PC-9 (cell line): ENCODE measurements around the gene CLDN5. TPM values are rescaled to one million over a fixed set of nuclear protein-coding genes. Genes with fewer than 3 reads are reported as not detected.

Experiments
- BruUV-seq: library from RNA; stranded (reverse); fragments of 400-500 nt; replicated peaks from 2 replicates; lab custom pipeline; 2021; lab: Mats Ljungman, UMichigan
- CTCF ChIA-PET: fragments of 300-600 bp; sonication (Branson Sonifier 250); formaldehyde crosslinking; loops from one replicate; lab custom pipeline; 2022; ENCODE audit warnings: antibody characterized with exemption; lab: Charles Lee
- POLR2A ChIA-PET: fragments of 300-600 bp; sonication (Branson Sonifier 250); formaldehyde crosslinking; loops from one replicate; lab custom pipeline; 2022; ENCODE audit warnings: antibody characterized with exemption; ENCODE audit not compliant: unreplicated experiment; lab: Charles Lee
- DNase-seq, 2 experiments: peaks; one replicate each; pipeline versions ENCODE4 v3.0.0 to v3.0.0-alpha.2; 2015 to 2022; ENCODE audit warnings: mixed read lengths in 1 of 2
- H2AFZ ChIP-seq: fragments of 200-600 bp; sonication (generic); 2 replicates; pipeline ENCODE4 v1.8.1; 2017; ENCODE audit warnings: antibody characterized with exemption
- H3F3A ChIP-seq: fragments of 200-600 bp; sonication (generic); 2 replicates; pipeline ENCODE4 v1.8.1; 2017; ENCODE audit warnings: antibody characterized with exemption, mild to moderate bottlenecking, low read depth; ENCODE audit not compliant: insufficient read depth
- H3K27ac ChIP-seq: fragments of 200-600 bp; sonication (generic); 2 replicates; pipeline ENCODE4 v1.6.1; 2016; ENCODE audit warnings: mixed run types
- H3K27me3 ChIP-seq: fragments of 200-600 bp; sonication (generic); 2 replicates; pipeline ENCODE4 v1.6.1; 2016; ENCODE audit warnings: low read depth, mixed run types; ENCODE audit not compliant: insufficient read depth
- H3K36me3 ChIP-seq: fragments of 200-600 bp; sonication (generic); 2 replicates; pipeline ENCODE4 v1.6.1; 2016; ENCODE audit warnings: low read depth, mixed run types
- H3K4me1 ChIP-seq: fragments of 200-600 bp; sonication (generic); replicated peaks from 2 replicates; pipeline ENCODE4 v1.6.1; 2016; ENCODE audit warnings: mixed run types; ENCODE audit not compliant: insufficient read depth
- H3K4me2 ChIP-seq: fragments of 200-600 bp; sonication (generic); 2 replicates; pipeline ENCODE4 v1.6.1; 2017; ENCODE audit warnings: mixed run types
- H3K4me3 ChIP-seq: fragments of 200-600 bp; sonication (generic); 2 replicates; pipeline ENCODE4 v1.6.1; 2016; ENCODE audit warnings: mixed run types
- H3K79me2 ChIP-seq: fragments of 200-600 bp; sonication (generic); 2 replicates; pipeline ENCODE4 v1.6.1; 2017; ENCODE audit warnings: low read depth, mixed run types
- H3K9me2 ChIP-seq: fragments of 200-600 bp; sonication (generic); 2 replicates; pipeline ENCODE4 v1.8.1; 2017; ENCODE audit warnings: mild to moderate bottlenecking; ENCODE audit not compliant: insufficient read depth
- H3K9me3 ChIP-seq: fragments of 200-600 bp; sonication (generic); 2 replicates; pipeline ENCODE4 v1.8.1; 2016; ENCODE audit warnings: low read depth; ENCODE audit not compliant: insufficient read depth
- H4K20me1 ChIP-seq: fragments of 200-600 bp; sonication (generic); 2 replicates; pipeline ENCODE4 v1.8.1; 2017; ENCODE audit not compliant: insufficient read depth
- CTCF ChIP-seq: fragments of 200-600 bp; sonication (generic); conservative IDR thresholded peaks from 2 replicates; pipeline ENCODE4 v1.6.1; 2017; ENCODE audit warnings: mixed run types, antibody characterized with exemption, mild to moderate bottlenecking, moderate library complexity
- EZH2 ChIP-seq: fragments of 200-600 bp; sonication (generic); IDR thresholded peaks from 2 replicates; pipeline ENCODE4 v1.8.0; 2017; ENCODE audit warnings: antibody characterized with exemption, low read depth
- intact Hi-C: fragments of 100-400 bp; cut with micrococcal nuclease; formaldehyde crosslinking; loops from one replicate; pipeline ENCODE4 v1.10.0; 2022; ENCODE audit not compliant: unreplicated experiment
- total RNA-seq: library from RNA; stranded (reverse); gene quantifications from 2 replicates; pipeline ENCODE4 v1.2.3, GENCODE V29; 2021

CLDN5 gene
- total RNA-seq, 1 experiment from 2014 or later = not detected

DNA sequence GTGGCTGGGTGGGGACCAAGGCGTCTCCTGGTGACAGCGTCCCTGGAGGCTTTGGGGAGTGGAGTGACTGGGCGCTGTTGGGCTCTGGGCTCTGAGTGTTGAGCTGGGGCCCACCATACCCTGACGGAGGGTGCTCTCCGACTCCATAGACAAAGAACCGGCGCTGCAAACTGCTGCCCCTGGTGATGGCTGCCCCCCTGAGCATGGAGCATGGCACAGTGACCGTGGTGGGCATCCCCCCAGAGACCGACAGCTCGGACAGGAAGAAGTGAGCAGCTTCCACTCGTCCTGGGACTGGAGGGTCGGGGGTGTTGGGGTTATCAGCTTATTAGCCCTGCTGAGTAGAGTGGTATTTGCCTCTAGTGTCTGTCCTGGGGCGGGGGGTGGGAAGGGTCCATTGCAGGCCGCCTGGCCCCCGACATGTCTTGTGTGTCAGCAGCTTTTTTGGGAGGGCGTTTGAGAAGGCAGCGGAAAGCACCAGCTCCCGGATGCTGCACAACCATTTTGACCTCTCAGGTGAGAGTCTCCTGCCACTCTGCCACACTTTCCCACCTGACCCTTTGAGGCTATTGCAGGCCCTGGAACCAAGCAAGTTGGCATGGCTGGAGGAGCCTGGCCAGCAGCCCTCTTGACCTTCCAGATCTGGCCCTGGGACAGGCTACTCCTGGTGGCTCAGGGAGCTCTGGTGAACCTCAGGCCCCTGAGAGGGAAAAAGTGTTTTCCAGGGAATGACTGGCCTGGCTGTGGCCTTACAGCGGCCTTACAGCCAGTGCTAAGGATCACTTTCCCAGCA, 7.6 kb downstream of the CLDN5 start:
- intact Hi-C loops = no loop called here
- H3K36me3 ChIP-seq = no peaks in the 10 kb centered on the region
- H3K27ac ChIP-seq = no peak overlapping the region
- no peak overlapping the region for H3K4me2 ChIP-seq
- H2AFZ ChIP-seq = no peak overlapping the region
- DNase-seq = no peak
- H4K20me1 ChIP-seq = no peaks in the 10 kb centered on the region
- POLR2A ChIA-PET = no interaction called here
- no peaks in the 10 kb centered on the region for H3K9me3 ChIP-seq
- H3K9me2 ChIP-seq = no peaks in the 10 kb centered on the region
- H3K4me3 ChIP-seq = no peak overlapping the region
- H3K27me3 ChIP-seq = no peaks in the 10 kb centered on the region
- TF ChIP-seq CTCF = no peak
- TF ChIP-seq EZH2 = no peak
- CTCF ChIA-PET = no interaction called here
- no peaks in the 10 kb centered on the region for H3F3A ChIP-seq
- no peaks in the 10 kb centered on the region for H3K4me1 ChIP-seq
- H3K79me2 ChIP-seq = no peaks in the 10 kb centered on the region
- no TSS peak for BruUV-seq

DNA sequence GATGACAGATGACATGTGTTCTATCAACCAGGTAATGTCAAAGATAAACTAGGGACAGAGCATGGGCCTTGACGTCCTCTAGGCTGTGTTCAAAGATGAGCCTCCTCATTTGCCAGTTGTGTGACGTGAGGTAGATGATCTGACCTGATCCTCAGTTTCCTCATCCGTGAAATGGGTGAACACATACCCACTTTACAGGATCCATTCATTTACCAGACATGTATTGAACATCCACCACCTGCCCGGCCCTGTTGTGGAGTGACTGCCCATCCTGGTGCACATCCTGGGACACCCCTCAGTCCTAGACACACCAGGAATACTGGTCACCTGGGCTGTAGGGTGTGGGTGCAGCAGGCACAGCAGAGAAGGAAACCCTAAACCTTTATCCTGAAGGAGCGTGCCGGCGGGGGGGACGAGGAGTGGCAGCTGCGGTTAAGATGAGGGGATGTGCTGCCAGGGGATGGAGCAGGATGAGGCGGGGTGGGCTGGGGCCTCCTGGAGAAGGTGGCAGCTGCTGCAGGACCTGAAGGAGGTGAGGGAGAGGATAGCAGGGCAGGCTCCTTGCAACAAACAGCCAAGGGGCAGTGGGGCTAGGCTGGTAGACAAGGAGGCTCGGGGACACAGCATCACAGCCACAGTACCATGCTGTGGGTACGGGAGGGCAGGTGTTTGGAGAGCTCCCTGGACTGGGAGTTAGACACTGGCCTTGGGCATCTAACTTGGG, 8.4 kb downstream of the CLDN5 start:
- no peak for DNase-seq
- H3K4me3 ChIP-seq = no peak overlapping the region
- H3K36me3 ChIP-seq = no peaks in the 10 kb centered on the region
- POLR2A ChIA-PET = no interaction called here
- H3K9me3 ChIP-seq = no peaks in the 10 kb centered on the region
- no peaks in the 10 kb centered on the region for H4K20me1 ChIP-seq
- H3K4me1 ChIP-seq = no peaks in the 10 kb centered on the region
- no TSS peak for BruUV-seq
- no peak overlapping the region for H3K4me2 ChIP-seq
- no peaks in the 10 kb centered on the region for H3F3A ChIP-seq
- H3K9me2 ChIP-seq = no peaks in the 10 kb centered on the region
- intact Hi-C loops = no loop called here
- no peaks in the 10 kb centered on the region for H3K79me2 ChIP-seq
- no peak for TF ChIP-seq EZH2
- no peak overlapping the region for H2AFZ ChIP-seq
- CTCF ChIA-PET = no interaction called here
- H3K27me3 ChIP-seq = no peaks in the 10 kb centered on the region
- H3K27ac ChIP-seq = no peak overlapping the region

- Histone ChIP-seq H3K4me1 (no peaks in the 10 kb centered on the region), H3F3A (no peaks in the 10 kb centered on the region), H3K36me3 (no peaks in the 10 kb centered on the region), H3K79me2 (no peaks in the 10 kb centered on the region), H4K20me1 (no peaks in the 10 kb centered on the region), H3K4me3 (no peak overlapping the region), H3K27ac (no peak overlapping the region), H3K4me2 (no peak overlapping the region), H2AFZ (no peak overlapping the region), H3K27me3 (no peaks in the 10 kb centered on the region), H3K9me3 (no peaks in the 10 kb centered on the region), H3K9me2 (no peaks in the 10 kb centered on the region)
- ChIA-PET CTCF (no interaction called here), POLR2A (no interaction called here)
- DNase-seq = no peak
- intact Hi-C loops = no loop called here
- BruUV-seq = no TSS peak
- TF ChIP-seq EZH2 = no peak
- no peak for TF ChIP-seq CTCF
Observed at GRCh38 chr22:19514831-19515565, 9.2 kb downstream of the CLDN5 start.
